ENCODE measurements around the gene GUCY2D.
"Not testable (repeated sequence)": the region's sequence is repeated elsewhere in the genome, so short reads cannot be mapped to it uniquely, and the experiment has no call there.

GUCY2D gene

GRCh38 chr17:8001976-8002720 lies at the start of gene GUCY2D:
TSS of gene GUCY2D (plus strand) at chr17:8002615. CDS start at chr17:8003048, 433 bp downstream.
- no peak for DNase-seq

DNA sequence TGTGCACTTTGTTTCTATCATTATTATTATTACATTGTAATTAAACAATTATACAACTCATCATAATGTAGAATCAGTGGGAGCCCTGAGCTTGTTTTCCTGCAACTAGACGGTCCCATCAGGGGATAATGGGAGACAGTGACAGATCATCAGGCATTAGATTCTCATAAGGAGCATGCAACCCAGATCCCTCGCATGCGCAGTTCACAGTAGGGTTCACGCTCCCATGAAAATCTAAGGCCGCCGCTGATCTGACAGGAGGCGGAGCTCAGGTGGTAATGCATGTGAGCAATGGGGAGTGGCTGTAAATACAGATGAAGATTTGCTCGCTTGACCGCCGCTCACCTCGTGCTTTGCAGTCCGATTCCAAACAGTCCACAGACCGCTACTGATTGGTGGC lies 49.1 kb upstream of the GUCY2D start:
- not testable (repeated sequence) for DNase-seq

DNA sequence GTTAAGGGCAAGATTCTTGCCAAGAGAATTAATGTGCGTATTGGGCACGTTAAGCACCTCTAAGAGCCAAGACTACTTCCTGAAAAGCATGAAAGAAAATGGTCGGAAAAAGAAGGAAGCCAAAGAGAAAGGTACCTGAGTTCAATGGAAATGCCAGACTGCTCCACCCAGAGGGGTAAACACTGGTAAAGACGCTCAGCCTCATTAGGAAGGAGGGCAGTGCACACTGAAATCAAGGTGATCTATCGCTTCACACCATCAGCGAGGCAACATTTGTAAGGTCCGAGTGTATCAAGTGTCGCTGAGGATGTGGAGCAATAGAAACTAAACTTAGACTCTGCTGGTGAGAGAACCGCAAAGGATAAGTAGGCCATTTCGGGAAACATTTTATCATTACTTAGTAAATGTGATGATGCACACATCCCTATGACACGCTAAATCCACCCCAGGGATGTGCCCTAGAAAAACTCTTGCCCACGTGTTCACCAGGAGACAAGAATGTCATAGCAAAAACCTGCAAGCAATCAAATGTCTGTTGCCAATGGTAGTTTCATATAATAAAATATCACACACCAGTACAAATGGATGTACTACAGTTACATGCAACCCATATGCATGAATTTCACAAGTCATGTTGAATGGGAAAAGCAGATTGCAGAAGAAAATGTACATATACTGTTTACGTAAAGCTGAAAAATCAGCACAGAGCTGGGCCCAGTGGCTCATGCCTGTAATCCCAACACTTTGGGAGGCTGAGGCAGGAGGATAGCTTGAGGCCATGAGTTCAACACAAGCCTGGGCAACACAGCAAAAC lies 46.8 kb upstream of the GUCY2D start:
- no peak for DNase-seq

DNA sequence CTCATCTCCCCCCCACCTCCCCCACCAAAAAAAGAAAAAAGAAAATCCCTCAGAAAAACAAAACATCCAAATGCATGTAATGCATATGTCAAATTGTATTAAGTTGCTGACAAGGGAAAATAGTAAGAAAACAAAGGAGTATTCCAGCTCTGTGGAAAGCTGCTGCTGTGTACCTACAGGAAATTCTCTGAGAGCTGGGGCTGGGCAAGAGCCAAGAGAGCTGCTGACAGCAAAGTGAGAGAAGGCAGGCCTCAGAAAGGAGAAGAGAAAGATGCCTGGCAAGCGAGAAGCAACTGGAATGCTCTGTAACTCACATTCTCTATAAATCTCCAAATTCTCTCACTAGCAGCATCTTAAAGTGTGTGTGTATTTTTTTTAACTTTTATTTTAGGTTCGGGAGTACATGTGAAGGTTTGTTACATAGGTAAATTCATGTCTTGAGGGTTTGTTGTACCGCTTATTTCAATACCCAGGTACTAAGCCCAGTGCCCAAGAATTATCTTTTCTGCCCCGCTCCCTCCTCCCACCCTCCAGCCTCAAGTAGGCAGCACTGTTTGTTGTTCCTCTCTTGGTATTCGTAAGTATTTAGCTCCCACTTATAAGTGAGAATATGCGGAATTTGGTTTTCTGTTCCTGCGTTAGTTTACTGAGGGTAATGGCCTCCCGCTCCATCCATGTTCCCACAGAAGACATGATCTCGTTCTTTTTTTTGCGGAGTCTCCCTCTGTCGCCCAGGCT lies 46.0 kb upstream of the GUCY2D start:
- no peak for DNase-seq

- no peak for DNase-seq
Observed at GRCh38 chr17:7959503-7960253, 42.7 kb upstream of the GUCY2D start.

DNA sequence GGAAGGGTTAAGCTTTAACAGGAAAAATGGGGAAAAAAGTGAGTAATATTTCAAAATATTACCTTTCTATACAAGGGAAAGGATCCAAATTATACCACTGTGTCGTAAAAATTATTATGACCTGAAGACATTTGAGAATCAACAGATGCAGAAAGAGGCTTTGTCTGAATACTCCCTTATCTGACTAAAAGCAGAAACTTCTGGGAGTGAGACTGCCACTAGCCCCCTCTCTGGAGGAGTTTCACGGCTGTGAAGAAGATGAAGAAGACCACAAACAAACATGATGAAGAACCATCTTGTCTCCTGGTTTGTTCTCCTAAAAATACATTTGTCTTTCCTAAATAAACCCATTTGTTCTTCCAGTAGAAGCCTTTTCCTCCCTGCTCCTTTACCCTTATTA lies 41.0 kb upstream of the GUCY2D start:
- DNase-seq, result no peak

DNA sequence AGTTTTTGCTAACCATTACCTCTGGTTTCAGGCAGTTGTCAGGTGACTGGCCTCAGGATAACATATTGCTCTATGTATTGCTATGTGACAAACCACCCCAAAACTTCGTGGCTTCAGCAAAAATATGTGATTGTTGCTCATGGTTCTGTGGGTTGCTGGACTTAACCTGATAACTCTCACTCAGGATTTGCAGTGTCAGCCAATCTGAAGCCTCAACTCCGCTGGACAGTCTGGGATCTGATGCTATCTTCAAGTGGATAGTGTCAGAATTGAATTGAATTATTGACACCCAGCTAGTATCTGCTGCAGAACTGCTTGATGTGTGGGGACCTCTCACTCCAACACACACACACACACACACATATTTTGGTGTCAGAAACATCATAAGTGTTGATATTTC lies 34.7 kb upstream of the GUCY2D start:
- DNase-seq, result no peak

- no peak for DNase-seq
Observed at GRCh38 chr17:7969433-7969832, 33.0 kb upstream of the GUCY2D start.

GRCh38 chr17:7971651-7972050 lies 30.8 kb upstream of the GUCY2D start:
- no peak for DNase-seq

- DNase-seq, result no peak
Observed at GRCh38 chr17:7972131-7972785, 30.2 kb upstream of the GUCY2D start.

GRCh38 chr17:7974638-7975131 lies 27.7 kb upstream of the GUCY2D start:
- no peak for DNase-seq

GRCh38 chr17:7977039-7977438 lies 25.4 kb upstream of the GUCY2D start:
- DNase-seq, result no peak

GRCh38 chr17:7977805-7978204 lies 24.6 kb upstream of the GUCY2D start:
- no peak for DNase-seq

GRCh38 chr17:7982173-7982572 lies 20.2 kb upstream of the GUCY2D start:
- DNase-seq, result no peak

GRCh38 chr17:7982666-7983065 lies 19.7 kb upstream of the GUCY2D start:
- no peak for DNase-seq

GRCh38 chr17:7984904-7985303 lies 17.5 kb upstream of the GUCY2D start:
- DNase-seq, result no peak

GRCh38 chr17:7987112-7987893 lies 15.1 kb upstream of the GUCY2D start:
- DNase-seq, result no peak

DNA sequence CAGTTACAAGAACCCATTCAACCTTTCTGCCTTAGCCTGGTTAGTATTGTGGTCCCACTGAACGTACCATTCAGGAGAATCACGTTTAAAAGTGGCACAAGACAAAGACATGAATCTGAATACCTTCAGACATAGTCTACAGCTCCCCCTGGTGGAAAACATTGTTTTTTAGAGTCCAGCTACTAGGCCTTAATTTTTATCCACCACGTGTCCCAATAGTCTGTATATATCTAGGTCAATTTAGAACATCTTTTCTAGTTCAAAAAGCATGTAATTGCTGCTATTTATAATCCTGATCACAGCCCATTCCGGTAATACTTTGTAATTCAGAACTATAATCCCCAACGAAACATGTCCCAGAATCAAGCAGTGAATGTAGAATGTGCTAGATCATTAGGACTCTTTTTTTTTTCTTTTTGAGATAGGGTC lies 13.7 kb upstream of the GUCY2D start:
- DNase-seq, result peak; percentile 49

- DNase-seq, result peak; percentile 95
Observed at GRCh38 chr17:7989781-7990655, 12.4 kb upstream of the GUCY2D start.

- DNase-seq, result no peak
Observed at GRCh38 chr17:7992516-7992915, 9.9 kb upstream of the GUCY2D start.

Data from activated gamma-delta T cell treated with Interleukin-2 at 50 U/mL for 16 hours (primary cell).